ENCODE results near the gene SLC25A42. TPM values are rescaled to one million over a fixed set of nuclear protein-coding genes. Genes with fewer than 3 reads are reported as not detected.

Gene SLC25A42
- total RNA-seq, 1 experiment from 2014 or later = 6.3 TPM

DNA sequence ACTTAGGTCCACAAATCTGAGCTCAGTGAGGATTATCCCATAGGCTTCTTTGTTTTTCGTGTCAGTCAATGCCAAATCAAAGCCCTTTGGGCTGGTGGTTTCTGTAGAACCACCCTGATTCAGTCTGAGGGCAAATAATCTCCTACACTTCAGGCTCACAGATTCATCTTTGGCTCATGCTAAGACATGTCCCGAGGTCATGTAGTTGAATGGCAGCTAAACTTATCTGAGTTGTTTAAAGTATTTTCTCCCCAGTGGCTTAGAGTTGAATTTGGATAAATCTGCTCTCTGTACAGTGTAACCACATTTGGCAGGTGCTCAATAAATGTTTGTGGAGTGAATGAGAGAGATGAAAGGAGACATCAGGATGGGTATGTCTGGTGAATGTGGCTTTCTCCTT, 13.1 kb upstream of the SLC25A42 start:
- no peak for DNase-seq (ENCODE audit: low spot score)

DNA sequence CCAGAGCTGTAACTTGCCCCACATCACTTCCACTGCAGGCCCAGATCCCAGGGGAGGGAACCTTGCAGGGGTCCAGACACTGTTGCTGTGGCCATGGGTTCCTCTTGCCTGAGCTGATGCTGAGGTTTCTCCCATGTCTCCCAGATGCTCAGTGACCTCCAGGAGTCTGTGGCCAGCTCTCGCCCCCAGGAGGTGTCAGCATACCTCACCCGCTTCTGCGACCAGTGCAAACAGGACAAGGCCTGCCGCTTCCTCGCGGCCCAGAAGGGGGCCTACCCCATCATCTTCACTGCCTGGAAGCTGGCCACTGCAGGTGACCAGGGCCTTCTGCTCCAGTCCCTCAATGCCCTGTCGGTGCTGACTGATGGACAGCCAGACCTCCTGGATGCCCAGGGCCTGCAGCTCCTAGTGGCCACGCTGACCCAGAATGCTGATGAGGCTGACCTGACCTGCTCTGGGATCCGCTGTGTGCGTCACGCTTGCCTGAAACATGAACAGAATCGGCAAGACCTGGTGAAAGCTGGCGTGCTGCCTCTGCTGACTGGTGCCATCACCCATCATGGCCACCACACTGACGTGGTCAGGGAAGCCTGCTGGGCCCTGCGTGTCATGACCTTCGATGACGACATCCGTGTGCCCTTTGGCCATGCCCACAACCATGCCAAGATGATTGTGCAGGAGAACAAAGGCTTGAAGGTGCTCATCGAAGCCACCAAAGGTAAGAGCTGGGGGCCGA, 12.1 kb upstream of the SLC25A42 start:
- DNase-seq (ENCODE audit: low spot score) = no peak

DNA sequence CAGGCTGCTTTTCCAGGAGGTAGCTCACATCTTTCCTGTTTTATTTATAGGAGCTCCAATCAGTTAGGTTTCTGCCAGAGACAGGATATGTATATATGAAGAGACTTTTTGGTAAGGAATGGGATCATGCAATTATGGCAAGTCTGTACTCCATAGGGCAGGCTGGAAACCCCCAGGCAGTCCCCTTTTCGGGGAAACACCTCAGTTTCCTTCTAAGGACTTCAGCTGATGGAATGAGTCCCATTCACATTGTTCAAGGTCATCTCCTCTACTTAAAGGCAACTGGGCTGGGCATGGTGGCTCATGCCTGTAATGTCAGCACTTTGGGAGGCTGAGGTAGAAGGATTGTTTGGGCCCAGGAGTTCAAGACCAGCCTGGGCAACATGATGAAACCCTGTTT, 10.9 kb upstream of the SLC25A42 start:
- no peak for DNase-seq (ENCODE audit: low spot score)

DNA sequence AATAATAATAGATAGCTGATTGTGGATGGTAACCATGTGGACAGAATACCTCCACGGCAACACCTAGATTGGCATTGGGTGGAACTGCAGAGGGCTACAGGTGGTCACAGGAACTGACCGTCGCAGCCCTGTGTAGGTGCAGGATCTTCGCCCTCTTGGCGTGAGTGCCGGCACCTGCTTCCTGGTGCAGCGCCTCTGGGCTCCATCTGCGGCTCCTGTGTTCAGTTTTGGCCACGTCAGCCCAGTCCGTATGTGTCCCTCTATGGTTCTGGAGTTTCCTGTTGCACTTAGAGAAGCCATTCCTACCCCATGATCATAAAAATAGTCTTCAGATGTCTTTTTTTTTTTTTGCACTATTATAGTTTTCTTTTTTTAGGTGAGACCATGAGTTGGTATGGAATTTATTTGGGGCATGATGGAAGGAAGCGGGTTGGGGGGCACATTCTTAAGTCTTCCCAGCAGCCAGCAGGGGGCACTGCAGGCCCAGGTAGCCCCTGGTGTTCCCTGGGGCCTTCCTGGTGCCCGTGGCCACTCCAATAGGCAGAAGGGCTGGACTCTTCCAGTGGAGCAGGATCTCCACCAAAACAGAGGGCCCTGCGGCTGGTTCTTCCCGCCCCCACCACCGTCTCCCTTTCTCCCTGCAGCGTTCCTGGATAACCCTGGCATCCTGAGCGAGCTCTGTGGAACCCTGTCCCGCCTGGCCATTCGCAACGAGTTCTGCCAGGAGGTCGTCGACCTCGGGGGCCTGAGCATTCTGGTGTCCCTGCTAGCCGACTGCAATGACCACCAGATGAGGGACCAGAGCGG, 10.1 kb upstream of the SLC25A42 start:
- no peak for DNase-seq (ENCODE audit: low spot score)

DNA sequence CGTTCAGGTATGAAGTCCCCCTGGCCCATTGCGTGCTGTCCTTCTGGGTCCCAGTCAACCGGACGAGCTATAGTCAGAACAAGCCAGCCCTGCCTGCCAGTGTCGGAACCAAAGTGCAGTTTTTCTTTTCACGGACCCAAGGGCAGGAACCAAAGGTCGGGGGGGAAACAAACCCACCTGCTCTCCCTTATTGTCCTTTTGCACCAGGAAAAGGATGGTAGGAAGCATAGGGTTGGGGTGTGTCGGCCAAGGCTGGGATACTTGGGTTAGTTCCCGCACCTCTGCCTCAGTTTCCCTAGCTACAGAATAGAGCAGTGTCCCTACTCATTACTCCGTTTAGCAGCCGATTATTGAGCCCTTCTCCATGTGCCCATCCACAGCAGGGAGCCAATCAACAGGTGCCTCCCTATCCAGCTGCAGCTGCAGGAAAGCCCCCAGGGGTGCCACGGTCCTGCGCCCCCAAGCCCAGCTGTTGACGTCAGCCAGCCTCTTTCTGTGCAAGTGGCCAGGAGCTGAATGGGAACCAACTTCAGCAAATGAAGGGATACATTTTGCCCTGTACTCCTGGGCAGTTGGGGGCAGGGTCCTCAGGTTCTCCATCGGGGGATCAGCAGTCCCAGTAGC, 9.4 kb upstream of the SLC25A42 start:
- no peak for DNase-seq (ENCODE audit: low spot score)

DNA sequence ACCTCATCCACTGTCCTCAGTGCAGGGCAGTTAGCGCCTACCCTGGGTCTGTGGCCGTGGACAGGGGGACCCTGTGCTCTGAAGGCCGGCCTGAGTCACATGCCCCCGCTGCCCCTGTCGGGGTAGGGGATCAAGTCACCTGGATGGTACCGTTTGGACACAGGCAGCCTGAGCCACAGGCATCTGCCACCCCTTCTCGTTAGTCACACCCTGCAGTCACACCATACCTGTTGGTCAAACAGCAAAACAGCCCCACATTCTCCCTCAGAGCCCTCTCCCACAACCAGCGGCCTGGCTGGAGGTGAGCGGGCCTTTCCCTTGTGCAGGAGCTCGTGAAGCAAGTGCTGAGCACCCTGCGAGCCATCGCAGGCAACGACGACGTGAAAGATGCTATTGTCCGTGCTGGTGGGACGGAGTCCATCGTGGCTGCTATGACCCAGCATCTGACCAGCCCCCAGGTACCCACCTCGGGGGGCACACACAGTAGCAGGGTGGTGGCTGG, 8.8 kb upstream of the SLC25A42 start:
- no peak for DNase-seq (ENCODE audit: low spot score)

DNA sequence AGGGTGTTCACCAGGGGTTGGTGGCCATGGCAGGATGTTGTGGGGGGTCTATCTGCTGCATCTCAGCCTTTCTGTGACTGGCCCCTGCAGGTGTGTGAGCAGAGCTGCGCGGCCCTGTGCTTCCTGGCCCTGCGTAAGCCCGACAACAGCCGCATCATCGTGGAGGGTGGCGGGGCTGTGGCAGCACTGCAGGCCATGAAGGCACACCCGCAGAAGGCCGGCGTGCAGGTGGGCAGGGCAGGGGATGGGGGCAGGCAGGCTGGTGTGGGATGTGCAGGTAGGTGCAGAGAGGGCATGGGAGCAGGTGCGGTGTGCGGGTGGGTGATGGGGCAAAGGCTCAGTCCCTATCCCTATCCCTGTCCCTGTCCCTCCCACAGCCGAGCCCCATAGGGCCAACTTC, 8.1 kb upstream of the SLC25A42 start:
- DNase-seq (ENCODE audit: low spot score) = no peak

DNA sequence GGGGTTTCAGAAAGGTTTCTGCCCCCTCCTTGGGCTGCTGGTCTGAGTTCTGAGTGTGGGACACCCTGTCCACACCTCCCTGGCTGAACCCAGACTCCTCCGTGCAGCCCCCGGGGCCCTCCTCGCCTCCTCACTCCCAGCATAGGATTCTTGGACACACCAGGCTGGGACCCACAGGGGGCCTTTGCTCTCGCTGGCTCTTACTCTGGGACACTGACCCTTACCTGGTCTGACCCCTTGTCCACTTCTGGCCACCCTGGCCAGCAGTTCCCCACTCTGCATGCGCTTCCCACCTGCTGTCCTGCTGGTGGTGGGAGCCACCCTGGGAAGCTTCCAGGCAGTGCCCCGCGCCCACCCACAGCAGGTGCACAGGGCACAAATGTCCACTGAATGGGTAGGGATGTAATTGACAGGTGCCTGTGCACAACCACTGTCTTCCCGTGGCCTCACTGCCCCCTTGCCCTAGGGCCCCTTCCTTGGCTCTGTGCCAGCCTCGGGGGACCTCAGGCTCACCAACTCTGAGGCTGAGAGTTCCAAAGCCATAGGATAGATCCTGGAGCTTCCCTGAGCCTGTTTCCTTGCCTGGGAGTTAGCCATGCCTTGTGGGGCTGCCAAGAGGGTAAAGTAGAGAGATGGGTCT, 7.0 kb upstream of the SLC25A42 start:
- no peak for DNase-seq (ENCODE audit: low spot score)

DNA sequence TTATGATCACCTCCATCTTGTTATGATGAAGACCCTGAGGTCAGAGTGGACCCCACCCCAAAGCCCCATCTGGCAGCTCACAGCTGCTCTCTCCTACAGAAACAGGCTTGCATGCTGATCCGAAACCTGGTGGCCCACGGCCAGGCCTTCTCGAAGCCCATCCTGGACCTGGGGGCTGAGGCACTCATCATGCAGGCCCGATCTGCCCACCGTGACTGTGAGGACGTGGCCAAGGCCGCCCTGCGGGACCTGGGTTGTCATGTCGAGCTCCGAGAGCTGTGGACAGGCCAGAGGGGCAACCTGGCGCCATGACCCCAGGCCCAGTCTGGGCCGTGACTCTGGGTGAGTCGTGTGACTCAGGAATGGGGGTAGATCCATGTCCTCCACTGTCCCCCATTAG, 6.5 kb upstream of the SLC25A42 start:
- DNase-seq (ENCODE audit: low spot score) = no peak

DNA sequence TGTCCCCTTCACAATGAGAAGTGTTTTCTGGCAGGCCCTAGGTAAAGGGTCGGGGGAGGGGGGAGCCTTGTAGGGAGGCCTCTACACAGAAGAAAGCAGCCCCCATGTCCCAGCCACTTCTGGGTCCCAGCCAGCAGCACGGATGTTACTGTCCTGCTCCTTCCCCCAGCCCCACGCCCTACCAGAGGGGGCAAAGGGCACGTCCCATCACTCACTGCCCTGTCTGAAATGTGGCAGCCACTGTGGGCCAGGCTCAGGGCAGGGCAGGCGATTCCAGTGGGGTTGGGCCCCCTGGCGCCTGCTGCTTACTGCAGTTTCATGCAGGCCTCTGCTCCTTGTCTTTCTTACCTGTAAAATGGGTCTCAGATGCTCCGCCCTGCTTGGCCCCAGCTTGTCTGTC, 6.1 kb upstream of the SLC25A42 start:
- no peak for DNase-seq (ENCODE audit: low spot score)

DNA sequence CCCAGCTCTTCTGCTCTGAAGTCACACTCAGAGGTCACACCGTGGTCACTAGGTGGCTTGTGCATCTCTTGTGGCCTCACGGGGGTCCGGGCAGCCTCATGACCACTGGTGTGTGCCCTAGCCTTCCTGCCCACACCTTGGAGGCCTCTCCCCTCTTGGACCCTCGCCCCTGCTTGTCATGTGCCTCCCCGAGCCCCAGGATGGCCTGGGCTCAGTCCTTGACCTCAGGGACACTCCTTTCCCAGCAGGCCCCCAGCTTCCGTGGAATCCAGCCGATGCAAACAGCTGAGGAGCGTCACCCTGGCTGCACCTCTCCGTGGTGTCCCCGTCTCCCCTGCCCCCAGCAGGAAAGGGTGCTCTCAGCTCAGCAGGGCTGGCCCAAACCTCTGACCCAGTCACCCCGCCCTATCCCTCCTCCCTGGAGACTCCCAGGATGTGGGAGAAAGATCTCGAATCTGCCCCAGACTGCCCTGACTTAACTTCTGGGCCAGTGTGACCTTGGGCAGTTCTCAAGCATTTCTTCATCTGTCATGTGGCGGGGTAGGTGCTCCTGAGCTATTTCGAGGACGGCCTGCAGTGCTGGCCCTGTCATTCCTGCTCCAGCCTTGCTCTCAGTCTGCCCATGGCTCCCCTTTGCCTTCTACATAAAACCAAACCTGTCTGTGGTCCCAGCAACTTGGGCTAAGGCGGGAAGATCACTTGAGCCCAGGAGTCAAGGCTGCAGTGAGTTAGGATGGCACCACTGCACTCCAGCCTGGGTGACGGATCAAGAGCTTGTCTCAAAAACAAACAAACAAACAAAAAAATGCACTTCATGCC, 4.6 kb upstream of the SLC25A42 start:
- DNase-seq (ENCODE audit: low spot score) = no peak

DNA sequence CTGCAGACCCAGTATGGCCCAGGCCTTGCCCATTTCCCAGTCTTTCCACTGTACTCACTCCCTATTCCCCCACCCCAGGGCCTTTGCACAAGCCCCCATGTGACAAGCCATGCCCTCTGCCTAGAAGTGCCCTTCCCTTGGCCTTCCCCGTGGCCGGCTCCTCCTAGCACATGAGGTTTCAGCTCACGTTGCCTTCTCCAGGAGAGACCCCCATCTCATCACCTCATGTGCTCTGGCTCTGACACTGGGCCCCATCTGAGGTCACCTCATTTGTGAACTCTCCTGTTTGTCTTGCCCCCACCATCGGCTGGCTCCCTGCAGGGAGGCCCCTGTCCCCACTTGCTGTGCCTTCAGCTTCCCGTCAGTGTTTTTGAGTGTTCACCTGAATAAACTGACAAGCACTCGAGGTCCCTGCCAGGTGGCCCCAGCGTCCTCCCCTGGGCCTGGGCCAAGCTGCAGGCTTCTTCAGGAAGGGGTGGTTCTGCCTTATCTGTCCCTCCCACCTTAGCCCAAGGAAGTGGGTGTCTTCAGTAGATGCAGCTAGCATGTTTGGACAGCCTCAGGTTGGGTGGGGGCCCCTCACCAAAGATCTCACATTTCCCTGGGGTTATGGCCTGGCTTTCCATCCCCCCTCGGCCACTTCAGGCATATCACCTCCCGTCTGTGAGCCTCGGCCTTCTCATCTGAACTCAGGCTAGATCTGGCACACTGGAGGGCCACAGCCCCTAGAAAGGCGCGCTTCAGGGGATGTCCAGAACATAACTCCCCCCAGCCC, 3.8 kb upstream of the SLC25A42 start:
- no peak for DNase-seq (ENCODE audit: low spot score)

DNA sequence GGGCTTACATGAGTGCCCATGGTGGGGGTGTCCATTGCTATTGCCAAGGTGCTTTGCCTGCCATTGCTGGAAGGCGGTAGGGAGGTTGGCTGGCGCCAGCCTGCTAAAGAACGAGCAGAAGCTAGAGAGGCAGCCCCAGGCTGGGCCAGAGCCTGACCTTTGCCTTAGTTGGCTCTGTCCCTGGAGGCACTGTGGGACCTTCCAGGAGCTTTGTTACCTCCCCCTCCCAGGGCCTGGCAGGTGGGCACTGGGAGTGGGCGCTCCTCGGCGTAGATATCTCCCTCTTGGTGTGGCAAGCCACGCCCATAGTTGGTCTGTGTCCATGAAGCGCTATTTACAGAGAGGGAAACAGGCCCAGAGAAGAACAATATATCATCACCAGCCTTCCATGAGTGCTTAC, 2.3 kb upstream of the SLC25A42 start:
- DNase-seq (ENCODE audit: low spot score) = no peak

DNA sequence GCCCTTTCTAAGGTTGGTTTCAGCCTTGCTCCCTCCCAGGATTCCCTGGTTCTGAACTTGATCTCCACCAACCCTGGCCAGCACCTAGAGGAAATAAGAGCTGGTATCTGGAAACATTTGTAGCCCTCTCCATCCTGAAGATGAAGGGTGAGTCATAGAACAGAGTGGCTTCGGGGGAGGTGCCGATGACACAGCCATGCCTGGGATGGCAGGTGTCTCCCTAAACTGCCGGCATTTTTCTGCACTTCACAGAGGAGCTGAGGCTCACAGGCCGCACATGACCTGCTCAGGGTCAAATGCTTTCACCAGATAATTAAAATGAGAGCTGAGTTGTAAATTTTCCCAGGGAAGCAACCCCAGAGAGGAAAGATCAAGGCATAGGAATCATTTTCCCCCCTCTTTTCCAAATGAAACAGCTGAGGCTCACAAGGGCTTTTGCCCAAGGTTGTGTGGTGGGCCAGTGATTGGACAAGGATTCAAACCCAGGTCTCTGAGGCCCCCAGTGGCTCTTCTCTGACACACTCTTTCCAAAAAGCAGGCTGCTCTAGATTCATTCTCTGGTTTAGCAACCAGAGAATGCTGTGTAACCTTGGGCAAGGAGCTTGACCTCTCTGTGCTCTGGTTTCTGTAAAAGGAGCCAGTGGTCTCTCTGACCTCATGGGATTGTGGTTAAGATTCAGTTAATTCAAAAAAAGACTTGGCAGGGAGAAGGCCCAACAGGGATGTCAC, 1.2 kb upstream of the SLC25A42 start:
- DNase-seq (ENCODE audit: low spot score) = no peak

DNA sequence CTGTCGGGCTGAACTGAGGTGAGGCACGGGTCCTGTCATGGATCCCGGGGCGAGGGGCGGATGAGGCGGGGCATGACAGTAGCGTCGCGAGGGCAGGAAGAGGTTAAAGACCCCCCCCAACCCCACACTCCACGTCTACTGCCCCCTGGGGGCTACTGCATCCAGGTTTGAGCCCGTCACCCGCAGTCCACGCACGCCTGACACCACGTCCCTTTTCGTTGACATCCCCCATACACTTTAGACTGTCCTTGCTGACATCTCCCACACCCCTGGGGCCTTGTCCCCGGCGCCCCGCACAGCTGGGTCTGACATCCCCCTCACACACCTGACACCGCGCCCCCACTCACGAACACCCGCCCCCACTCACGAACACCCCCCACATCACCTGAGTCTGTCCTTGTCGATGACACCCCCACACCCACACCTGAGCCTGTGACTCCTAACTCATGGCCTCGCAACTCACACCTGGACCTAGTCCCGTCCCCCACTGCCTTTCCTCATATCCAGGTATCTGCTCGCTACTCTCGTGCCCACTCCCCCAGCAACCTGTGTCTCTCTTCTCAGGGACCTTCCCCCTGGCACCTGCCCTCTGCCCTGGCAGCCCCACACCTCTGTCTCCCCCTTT, 416 bp downstream of the SLC25A42 start:
- DNase-seq (ENCODE audit: low spot score) = no peak

DNA sequence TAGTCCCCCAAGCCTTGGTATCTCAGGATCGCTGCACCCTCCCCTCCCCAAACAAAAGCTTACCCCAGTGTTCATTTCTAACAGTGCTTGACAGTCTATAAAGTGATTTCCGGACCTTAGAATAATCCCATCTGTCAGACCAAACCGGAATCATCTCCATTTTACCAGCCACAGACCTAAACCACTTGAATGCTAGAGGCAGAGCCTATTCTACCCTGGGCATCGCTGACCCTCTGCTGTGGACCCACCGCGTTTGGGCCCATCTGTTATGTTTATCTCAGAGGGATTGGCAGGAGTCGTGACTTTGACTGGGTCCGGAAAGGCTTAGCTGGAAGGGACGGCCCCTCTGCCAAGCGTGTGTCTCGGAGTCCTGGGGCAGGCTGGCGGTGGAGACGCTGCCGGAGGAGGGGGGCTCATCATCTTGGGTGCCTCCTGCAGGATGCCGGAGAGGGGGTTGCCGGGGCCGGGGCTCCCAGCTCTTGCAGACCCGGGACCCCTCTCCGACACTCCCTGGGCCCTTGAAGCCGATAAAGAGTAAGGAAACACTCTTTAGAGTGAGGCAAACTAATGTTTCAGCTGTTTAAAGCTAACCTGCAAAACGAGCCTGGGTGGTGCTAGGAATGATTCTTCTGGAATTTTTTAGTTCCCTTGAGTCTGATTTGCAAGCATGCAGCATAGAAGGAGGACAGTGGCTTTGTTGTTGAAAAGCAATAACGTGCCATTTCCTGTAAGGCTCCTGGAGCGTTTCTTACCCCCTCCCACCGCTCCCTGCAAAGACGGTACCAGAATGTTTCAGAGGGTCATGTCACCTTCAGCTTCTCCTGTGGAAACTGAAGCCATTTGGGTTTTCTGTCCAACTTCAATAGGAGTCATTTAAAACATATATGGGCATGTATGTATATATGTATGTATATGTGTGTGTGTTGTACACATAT, 1.3 kb downstream of the SLC25A42 start:
- DNase-seq (ENCODE audit: low spot score) = no peak

DNA sequence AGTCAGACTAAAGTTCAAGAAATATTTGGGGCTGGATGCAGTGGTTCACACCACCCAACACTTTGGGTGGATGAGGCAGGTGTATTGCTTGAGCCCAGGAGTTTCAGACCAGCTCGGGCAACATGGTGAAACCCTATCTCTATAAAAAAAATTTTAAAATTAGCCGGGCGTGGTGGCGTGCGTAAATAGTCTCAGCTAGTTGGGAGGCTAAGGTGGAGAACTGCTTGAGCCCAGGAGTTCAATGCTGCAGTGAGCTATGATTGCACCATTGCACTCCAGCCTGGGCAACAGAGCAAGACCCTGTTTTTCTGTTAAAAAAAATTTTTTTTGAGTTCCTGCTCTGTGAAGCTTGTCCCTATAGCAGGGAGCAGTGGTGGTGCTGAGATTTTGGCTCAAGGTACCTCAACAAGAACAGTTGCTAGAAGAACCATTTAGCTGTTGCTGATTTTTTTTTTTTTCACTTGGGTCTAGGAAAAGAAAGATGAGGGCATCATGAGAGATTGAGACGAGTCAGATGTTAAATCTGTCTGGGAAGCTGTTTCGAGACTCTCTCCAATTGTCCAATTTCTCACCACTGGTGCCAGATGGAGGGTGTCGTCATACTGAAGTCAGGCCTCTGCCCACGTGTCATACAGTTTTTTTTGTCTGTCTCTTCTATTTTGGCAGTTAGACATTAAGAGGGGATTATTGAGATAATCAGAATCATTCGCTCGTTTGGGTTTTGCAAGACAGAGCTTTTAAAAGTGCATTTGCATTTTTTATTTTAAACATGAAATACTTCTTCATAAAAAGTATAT, 3.7 kb downstream of the SLC25A42 start:
- DNase-seq (ENCODE audit: low spot score) = no peak
